SHP77 (cell line): Measurements from ENCODE around the gene OCA2.
"Not testable (repeated sequence)": the region's sequence is repeated elsewhere in the genome, so short reads cannot be mapped to it uniquely, and the experiment has no call there.

Source experiments
- DNase-seq, 2 experiments: peaks; one replicate each; lab custom pipeline; 2025; lab: John Stamatoyannopoulos, UW

OCA2 gene

GRCh38 chr15:27725731-27726130 is 373.4 kb downstream of the OCA2 start:
- DNase-seq: no peak

GRCh38 chr15:27723821-27724220 is 375.3 kb downstream of the OCA2 start:
- peak; percentile 23 to 55 for DNase-seq

GRCh38 chr15:27722102-27722501 is 377.0 kb downstream of the OCA2 start:
- DNase-seq: no peak

GRCh38 chr15:27714675-27715074 is 384.4 kb downstream of the OCA2 start:
- DNase-seq: no peak

- not testable (repeated sequence) for DNase-seq
Observed at GRCh38 chr15:27713850-27714249, 385.3 kb downstream of the OCA2 start.

GRCh38 chr15:27707257-27707656 is 391.9 kb downstream of the OCA2 start:
- DNase-seq: no peak

- DNase-seq: no peak
Observed at GRCh38 chr15:27706300-27706699, 392.8 kb downstream of the OCA2 start.

GRCh38 chr15:27705056-27705455 is 394.1 kb downstream of the OCA2 start:
- DNase-seq: no peak
